Stimulated activated CD8-positive, alpha-beta memory T cell treated with anti-CD3 and anti-CD28 coated beads, Interleukin-7, amount 100 ng/mL, for 48 hours (primary cell): ENCODE data around the gene RALGAPA1.
"Not testable (repeated sequence)": the region's sequence is repeated elsewhere in the genome, so short reads cannot be mapped to it uniquely, and the experiment has no call there.

ENCODE experiments used
- DNase-seq, 2 donors: peaks; one replicate each; pipeline ENCODE4 v3.0.0-alpha.2; 2020; ENCODE audit warnings: low read depth in 1 of 2; ENCODE audit errors: extremely low read depth in 1 of 2

Gene RALGAPA1

GRCh38 chr14:35632676-35633075, 176.4 kb downstream of the RALGAPA1 start:
- DNase-seq = no peak

- no peak for DNase-seq
Measured at GRCh38 chr14:35632271-35632670, 176.8 kb downstream of the RALGAPA1 start.

- DNase-seq = no peak
Measured at GRCh38 chr14:35631071-35631805, 177.9 kb downstream of the RALGAPA1 start.

GRCh38 chr14:35628989-35629388, 180.1 kb downstream of the RALGAPA1 start:
- DNase-seq = no peak

- DNase-seq = not testable (repeated sequence)
Measured at GRCh38 chr14:35626947-35627346, 182.1 kb downstream of the RALGAPA1 start.

- DNase-seq = not testable (repeated sequence)
Measured at GRCh38 chr14:35621996-35622395, 187.1 kb downstream of the RALGAPA1 start.

GRCh38 chr14:35619998-35620397, 189.1 kb downstream of the RALGAPA1 start:
- not testable (repeated sequence) for DNase-seq

- DNase-seq = not testable (repeated sequence)
Measured at GRCh38 chr14:35619461-35619860, 189.6 kb downstream of the RALGAPA1 start.

GRCh38 chr14:35617500-35617899, 191.6 kb downstream of the RALGAPA1 start:
- DNase-seq = no peak

GRCh38 chr14:35607380-35607779, 201.7 kb downstream of the RALGAPA1 start:
- no peak for DNase-seq

GRCh38 chr14:35600253-35600652, 208.8 kb downstream of the RALGAPA1 start:
- no peak for DNase-seq

GRCh38 chr14:35594616-35595015, 214.5 kb downstream of the RALGAPA1 start:
- no peak for DNase-seq

- not testable (repeated sequence) for DNase-seq
Measured at GRCh38 chr14:35587373-35587772, 221.7 kb downstream of the RALGAPA1 start.

GRCh38 chr14:35578639-35579038, 230.5 kb downstream of the RALGAPA1 start:
- no peak for DNase-seq

- no peak for DNase-seq
Measured at GRCh38 chr14:35578135-35578534, 231.0 kb downstream of the RALGAPA1 start.

- DNase-seq = no peak
Measured at GRCh38 chr14:35576856-35577255, 232.2 kb downstream of the RALGAPA1 start.

- no peak for DNase-seq
Measured at GRCh38 chr14:35576260-35576659, 232.8 kb downstream of the RALGAPA1 start.

- DNase-seq = no peak
Measured at GRCh38 chr14:35573911-35574310, 235.2 kb downstream of the RALGAPA1 start.

- DNase-seq = no peak
Measured at GRCh38 chr14:35571598-35571997, 237.5 kb downstream of the RALGAPA1 start.

GRCh38 chr14:35565871-35566464, 243.1 kb downstream of the RALGAPA1 start:
- DNase-seq = no peak

- DNase-seq = no peak
Measured at GRCh38 chr14:35558680-35559079, 250.4 kb downstream of the RALGAPA1 start.

- no peak for DNase-seq
Measured at GRCh38 chr14:35557221-35557747, 251.8 kb downstream of the RALGAPA1 start.
